Stimulated activated CD4-positive, alpha-beta T cell treated with anti-CD3 and anti-CD28 coated beads, Interleukin-12 subunit alpha, Interleukin-12 subunit beta, amount 100 ng/mL, for 4 hours (primary cell): Measurements from ENCODE around the gene MUC5AC.

Experiments used
- DNase-seq: peaks from one replicate; pipeline ENCODE4 v3.0.0-alpha.2; 2020

The MUC5AC gene

GRCh38 chr11:1122664-1123002 lies 35.1 kb upstream of the MUC5AC start:
- DNase-seq, result no peak

GRCh38 chr11:1123970-1124369 lies 33.8 kb upstream of the MUC5AC start:
- no peak for DNase-seq

- no peak for DNase-seq
These were observed 31.9 kb upstream of the MUC5AC start for GRCh38 chr11:1125803-1126202.

- no peak for DNase-seq
These were observed 31.2 kb upstream of the MUC5AC start for GRCh38 chr11:1126491-1126926.

GRCh38 chr11:1126935-1127663 lies 30.7 kb upstream of the MUC5AC start:
- DNase-seq, result no peak

- DNase-seq, result no peak
These were observed 30.0 kb upstream of the MUC5AC start for GRCh38 chr11:1127664-1128162.

GRCh38 chr11:1128311-1129142 lies 29.2 kb upstream of the MUC5AC start:
- DNase-seq, result no peak

- no peak for DNase-seq
These were observed 28.6 kb upstream of the MUC5AC start for GRCh38 chr11:1129143-1129610.

GRCh38 chr11:1129611-1130160 lies 28.1 kb upstream of the MUC5AC start:
- DNase-seq, result no peak

- no peak for DNase-seq
These were observed 27.3 kb upstream of the MUC5AC start for GRCh38 chr11:1130276-1131032.

- DNase-seq, result no peak
These were observed 26.5 kb upstream of the MUC5AC start for GRCh38 chr11:1131033-1131911.

- no peak for DNase-seq
These were observed 22.8 kb upstream of the MUC5AC start for GRCh38 chr11:1134848-1135445.

- DNase-seq, result no peak
These were observed 19.7 kb upstream of the MUC5AC start for GRCh38 chr11:1138097-1138496.

GRCh38 chr11:1139441-1140083 lies 18.2 kb upstream of the MUC5AC start:
- DNase-seq, result no peak

GRCh38 chr11:1140642-1141490 lies 16.9 kb upstream of the MUC5AC start:
- DNase-seq, result no peak

- no peak for DNase-seq
These were observed 11.4 kb upstream of the MUC5AC start for GRCh38 chr11:1146365-1146764.

GRCh38 chr11:1147792-1148191 lies 10.0 kb upstream of the MUC5AC start:
- DNase-seq, result no peak

- no peak for DNase-seq
These were observed 9.0 kb upstream of the MUC5AC start for GRCh38 chr11:1148752-1149180.

- DNase-seq, result no peak
These were observed 8.2 kb upstream of the MUC5AC start for GRCh38 chr11:1149545-1149944.

- no peak for DNase-seq
These were observed 7.6 kb upstream of the MUC5AC start for GRCh38 chr11:1150116-1150515.
